Left kidney (tissue), 2 donors: ENCODE results near the gene RASL10A. TPM values are rescaled to one million over a fixed set of nuclear protein-coding genes. Genes with fewer than 3 reads are reported as not detected.

ENCODE experiments used
- DNase-seq: peaks from one replicate; pipeline ENCODE4 v3.0.0-alpha.2; 2013
- polyA plus RNA-seq: library from polyadenylated mRNA; unstranded; fragments of 120-200 nt; gene quantifications from one replicate; pipeline ENCODE4 v1.2.1, GENCODE V29; 2013; ENCODE audit not compliant: insufficient read length

The RASL10A gene
- polyA plus RNA-seq, 1 donor = 0.40 TPM

DNA sequence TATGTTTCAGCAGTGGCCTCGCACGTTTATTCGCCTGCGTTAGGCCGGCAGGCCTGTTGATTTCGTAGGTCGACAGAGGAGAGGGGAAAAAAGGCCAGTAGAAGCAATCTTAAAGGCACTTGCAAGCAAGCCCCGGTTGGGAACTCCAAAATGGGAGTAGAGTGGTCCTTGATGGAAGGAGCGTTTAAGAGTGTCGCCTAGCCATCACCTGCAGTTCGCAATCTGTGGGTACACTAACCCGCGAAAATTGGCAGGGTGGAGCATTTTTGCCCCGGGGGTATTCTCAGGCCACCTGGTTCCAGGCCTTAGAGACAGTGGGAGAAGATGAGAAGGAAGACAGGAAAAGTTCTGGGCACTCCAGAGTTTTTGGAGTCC lies 46.3 kb downstream of the RASL10A start:
- no peak for DNase-seq

DNA sequence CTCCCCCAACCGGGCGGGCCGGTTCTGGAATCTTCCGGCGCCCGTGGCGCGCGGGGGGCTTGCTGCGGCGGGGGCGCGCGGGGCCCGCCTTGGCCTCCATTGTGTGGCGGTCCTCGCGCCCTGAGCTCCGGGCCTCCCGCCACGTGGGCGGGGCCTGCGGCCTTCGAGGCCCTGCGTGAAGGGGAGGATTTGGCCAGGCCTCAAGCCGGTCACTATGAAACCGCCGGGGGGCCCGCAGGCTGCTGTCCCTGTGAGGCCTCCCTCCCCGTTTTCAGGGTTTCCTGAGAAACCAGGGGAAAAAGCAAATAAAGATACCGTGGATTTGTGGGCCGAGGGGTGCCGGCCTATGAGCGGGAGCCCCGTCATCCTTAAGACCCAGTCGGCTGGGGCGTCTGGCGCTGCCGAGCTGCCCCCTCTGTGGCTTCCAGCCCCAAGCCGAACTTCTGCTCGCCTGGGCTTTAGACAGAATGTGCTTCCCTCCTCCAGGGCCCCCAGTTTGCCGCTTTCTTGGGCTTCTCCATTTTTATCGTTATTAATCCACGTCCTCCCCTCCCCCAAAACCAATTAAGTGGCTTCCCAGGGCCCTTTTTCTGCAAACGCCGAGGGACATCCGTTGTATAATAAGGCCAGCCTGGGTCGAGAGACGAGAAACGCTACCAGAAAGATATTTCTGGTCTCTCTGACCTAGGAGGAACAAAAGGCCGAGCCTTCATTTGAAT lies 46.8 kb downstream of the RASL10A start:
- DNase-seq = peak; percentile 40

DNA sequence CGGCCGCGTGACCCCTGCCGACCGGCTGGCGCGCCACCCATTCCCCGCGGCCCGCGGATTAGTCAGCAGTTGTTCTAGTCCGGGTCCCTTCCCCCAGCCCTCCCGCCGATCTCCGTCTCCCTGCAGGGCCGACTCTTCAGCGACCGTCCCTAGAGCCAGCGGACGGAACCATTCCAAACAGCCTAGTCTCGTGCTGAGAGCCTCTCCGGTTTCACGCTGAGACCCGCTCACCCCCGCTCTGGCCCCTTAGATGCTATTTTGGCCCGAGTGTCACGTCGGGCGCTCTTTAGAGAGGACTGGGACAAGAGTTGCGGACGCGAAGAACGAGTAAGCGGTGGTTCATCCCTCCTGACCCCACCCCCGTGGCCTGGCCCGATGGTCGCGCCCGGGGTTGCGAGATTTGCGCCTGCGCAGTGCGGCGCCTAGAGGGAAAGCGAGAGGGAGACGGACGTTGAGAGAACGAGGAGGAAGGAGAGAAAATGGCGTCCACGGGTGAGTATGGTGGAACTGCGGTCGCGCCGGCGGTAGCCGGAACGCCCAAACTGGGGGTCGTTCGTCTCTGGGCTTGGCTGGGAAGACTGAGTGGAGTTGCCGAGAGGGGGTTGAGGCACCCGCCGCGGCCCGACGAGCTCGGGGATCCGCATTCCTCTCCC lies 47.5 kb downstream of the RASL10A start, which contains the start of the genes EWSR1 and RHBDD3:
Gene EWSR1 (plus strand): TSS at position 411 of the 653 bp plus-strand sequence. CDS start 69 bp downstream, at position 480.
Gene RHBDD3 (minus strand): TSS at position 124 of the 653 bp plus-strand sequence. CDS start 2,355 bp downstream, outside the sequence.
- peak; percentile 96 for DNase-seq

DNA sequence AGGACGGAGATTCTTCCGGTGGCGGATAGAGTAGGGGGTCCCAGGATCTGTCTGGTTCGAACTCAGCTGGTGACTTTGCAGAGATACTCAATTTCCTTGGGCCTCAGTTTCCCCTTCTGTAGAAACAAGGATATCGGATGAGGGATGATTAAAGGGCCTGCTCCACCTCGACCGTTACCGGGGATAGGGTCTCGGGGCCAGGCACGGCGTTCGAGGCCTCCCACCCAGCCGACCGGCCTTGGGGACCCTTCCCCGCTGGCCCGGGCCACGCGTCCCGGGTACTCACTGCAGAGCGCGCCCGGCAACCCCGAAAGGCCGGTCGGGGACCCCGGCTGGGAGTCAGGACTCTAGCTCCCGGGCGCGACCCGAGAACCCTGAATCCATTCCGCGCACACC lies 48.0 kb downstream of the RASL10A start:
- DNase-seq = no peak

DNA sequence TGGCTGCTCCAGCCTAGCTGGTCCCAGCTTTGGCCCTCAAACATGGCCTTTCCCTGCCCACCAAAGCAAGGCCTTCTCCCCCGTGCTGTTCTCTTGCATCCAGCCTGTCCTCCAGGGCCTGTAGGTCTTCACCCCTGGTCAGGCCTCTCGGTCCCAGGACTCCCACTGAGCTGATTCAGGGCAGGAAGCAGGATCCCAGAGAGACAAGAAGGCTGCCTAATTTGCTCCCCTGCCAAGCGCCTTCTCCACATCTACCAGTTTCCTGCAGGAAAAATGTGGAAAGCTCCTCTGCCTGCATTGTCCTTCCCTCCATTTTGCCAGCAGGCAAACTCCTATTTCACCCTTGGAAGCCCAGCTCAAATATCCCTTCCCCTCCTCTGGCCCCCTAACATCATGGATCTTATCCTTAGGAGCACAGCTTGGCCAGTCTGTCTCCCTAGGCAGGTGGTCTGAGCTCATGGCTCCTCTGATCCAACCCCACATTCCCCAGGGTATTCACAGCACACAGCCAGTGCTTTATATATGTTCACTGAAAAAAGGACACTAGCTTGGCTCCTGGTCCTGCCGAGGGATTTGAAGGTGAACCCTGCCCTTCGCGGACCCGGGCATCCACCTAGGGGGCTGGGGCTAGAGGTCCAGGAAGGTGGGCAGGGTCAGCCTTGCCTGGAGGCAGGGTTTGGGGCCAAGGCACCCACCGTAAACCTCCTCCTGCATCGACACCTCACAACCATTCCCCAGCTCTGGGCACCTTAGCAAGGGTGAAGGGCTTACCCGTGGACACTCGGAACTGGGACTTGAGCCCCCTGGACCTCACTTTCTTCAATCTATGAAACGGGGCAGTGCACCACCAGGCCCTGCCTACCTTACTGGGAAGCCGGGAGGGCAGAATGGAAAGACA lies 48.7 kb downstream of the RASL10A start:
- no peak for DNase-seq

DNA sequence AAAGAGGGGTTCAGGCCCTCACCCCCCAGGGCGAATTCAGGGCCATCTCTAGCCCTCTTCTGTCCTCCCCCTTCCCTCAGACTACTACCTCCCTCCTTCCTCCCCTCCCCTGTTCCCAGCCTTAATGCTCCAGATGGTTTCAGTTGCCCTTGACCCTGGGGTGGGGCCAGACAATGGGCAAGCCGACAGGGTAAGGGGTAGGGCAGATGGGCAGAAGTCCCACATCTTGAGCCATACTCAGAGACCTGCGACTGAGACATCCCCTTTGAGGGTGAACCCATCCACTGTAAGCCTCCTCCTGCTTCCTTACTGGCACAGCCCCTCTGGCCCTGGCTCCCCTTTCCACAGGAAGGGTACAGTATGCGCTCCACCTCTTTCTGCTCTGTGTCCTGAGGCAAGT lies 49.6 kb downstream of the RASL10A start:
- no peak for DNase-seq

DNA sequence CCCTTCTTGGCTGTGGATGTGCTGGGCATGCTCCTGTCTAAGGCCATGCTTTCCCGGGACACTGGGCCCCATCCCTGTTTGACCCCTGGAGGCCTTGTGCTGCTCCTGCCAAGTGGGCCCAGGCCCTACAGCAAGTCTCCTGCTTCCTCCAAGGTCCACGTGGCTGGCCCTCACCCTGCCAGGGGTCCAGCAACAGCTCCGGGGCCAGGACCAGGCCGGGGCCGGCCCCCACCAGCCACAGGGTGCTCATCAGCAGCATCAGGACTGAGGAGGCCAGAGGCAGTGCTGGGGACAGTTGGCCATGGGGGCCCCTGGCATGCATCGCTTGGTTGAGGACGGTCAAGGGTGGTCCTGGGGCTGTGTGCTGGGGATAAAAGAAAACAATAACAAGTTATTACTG lies 50.2 kb downstream of the RASL10A start:
- no peak for DNase-seq

DNA sequence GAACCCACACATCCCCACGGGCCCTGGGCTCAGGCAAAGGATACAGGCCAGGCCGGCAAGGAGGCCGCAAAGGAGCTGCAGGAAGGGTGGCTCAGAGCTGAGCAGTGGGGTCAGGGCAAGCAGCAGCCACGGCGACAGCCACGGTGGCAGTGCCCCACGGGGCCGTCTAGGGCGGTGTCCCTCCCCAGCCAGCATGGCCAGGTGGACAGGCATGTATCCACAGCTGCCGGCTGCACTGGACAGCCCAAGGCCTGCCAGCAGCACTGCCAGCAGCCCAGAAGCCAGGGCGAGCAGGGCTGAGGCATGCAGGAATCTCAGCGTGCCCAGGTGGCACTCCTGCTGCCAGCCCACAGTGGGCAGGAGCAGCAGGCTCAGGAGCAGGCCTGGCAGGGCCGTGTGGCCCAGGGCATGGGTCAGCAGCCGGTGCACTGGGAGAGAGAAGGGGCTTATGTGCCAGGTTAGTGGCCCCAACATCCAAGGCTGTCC lies 51.7 kb downstream of the RASL10A start:
- DNase-seq = no peak

Other genes with a start within 250 kb of the RASL10A start
- 22.3 TPM for gene KREMEN1, start 242.7 kb downstream of the RASL10A start, polyA plus RNA-seq
- 67.6 TPM for gene EMID1, start 109.8 kb downstream of the RASL10A start, polyA plus RNA-seq
- 25.4 TPM for gene RHBDD3, start 47.7 kb downstream of the RASL10A start, polyA plus RNA-seq
- 404 TPM for gene EWSR1, start 47.4 kb downstream of the RASL10A start, polyA plus RNA-seq
- 5.9 TPM for gene GAS2L1, start 9.0 kb downstream of the RASL10A start, polyA plus RNA-seq
- gene AP1B1, start 72.9 kb upstream of the RASL10A start, polyA plus RNA-seq = 43.9 TPM
- 0.81 TPM for gene RFPL1, start 122.9 kb upstream of the RASL10A start, polyA plus RNA-seq
- 9.4 TPM for gene NEFH, start 164.5 kb upstream of the RASL10A start, polyA plus RNA-seq
- gene THOC5, start 238.1 kb upstream of the RASL10A start, polyA plus RNA-seq = 42.4 TPM